HG03520 (cell line): Measurements from ENCODE around the gene IDS.
A peak's percentile ranks its signal among the peaks of the same experiment; 100 is the strongest.
"Not testable (repeated sequence)": the region's sequence is repeated elsewhere in the genome, so short reads cannot be mapped to it uniquely, and the experiment has no call there.

Source experiments
- ATAC-seq: cut with Tn5 transposase; IDR thresholded peaks from one replicate; pipeline ENCODE4 v1.9.1; 2021; ENCODE audit warnings: mild to moderate bottlenecking, moderate library complexity; ENCODE audit not compliant: unreplicated experiment

The IDS gene

DNA sequence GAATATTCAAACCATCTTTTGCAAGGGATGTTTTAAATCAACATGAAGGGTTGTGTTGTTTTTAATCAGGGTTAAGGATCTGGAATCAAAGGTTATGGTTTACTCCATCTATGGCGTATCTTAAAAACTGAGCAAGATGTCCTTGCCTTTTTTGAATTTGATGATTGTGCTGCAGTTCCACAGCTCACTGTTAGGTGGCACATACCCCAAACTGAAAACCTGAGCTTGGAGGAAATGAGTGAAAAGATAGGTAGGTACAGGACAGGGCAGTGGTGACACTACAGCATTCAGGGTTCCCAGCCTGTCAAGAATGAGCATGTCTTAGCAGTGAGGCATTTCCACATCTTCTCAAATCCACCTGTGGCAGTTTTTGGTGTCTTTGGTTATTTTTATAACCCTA is 22.6 kb upstream of the IDS start:
- peak; percentile 20 for ATAC-seq

DNA sequence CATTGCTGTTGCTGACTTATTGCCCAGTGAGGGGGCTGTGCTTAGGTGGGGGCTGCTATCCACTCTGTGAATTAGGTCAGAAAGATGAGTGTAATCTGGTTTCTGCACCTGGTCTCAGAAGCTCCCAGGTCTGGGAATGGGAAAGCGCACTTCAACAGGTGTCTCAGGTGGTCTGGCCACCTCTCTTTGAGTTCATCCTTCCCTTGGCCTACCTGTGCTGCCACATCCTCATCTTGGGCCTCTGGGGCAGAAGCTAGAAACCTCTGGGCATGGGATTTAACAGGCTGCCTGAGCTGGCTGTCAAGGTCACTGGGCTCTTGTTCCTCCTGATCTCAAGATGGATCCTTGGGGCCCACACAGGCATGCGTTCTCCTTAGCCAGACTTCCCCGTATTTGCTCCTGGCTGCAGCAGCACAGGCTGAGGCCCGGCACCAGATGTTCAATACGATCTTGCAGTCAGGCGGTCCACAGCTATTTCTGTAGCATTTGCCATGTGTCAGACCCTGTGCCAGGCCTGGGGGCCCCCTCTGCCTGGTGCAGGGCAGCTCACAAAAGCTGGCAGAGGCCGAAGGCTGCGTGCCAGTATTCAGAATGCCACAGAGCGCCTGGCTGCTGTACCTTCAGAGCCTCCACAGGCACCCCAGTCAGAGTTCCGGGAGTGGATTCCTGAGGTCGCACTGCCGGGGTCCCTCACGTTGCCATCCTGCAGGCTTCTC is 21.4 kb upstream of the IDS start:
- not testable (repeated sequence) for ATAC-seq

DNA sequence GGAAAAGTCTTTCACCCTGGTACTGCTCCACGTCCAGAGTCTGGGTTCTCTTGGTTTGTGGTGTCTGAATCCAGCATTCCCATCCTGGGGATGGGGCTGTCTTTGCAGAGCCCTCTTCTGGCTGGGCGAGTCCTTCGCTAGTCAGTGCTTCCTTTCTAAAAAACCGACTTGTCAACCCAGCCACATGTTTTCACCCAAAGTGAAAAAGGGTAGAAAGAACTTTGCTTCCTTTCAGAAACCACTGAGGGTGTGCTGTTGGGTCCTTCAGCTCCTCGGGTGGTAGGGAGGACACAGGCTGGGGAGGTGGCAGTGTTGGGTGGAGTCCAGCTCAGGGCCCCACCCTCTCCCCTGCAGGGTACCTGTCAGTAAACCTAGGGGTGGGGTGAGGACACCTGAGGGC is 20.8 kb upstream of the IDS start:
- peak; percentile 38 for ATAC-seq

DNA sequence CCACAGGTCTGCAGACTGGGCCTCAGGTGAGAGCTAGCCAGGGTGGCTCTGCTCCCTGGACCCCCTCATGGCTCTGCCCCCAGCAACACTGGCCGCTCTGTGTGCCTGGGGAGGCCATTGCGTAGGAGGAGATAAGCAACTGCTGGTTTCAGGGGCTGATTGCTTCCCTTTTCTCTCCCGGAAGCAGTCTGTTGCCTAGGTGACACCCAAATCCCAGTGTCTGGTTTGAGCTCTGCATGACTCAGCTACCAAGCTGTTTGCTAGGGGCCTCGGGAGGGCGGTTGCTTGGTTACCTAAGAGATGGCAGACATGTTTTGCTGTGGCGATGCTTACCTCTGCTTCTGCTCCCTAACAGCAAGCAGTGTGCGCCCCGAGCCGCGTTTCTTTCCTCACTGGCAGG is 20.3 kb upstream of the IDS start:
- peak; percentile 90 for ATAC-seq

DNA sequence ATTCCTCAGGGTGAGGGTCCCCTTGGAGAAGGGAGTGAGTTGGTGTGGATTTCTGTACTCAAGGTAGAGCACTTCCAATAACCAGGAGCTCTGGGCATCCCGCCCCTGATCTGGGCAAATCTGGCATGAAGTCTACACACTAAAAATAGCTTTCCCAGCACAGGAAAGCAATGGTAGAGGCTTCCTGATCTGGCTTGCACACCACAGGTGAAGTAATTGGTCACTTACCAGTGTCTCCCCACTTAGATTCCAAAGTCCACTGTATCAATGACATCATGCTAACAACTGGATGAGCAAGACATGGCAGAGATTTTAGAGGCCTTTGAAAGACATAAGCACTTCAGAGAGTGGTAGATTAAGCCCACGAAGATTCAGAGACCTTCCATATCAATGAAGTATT is 17.8 kb upstream of the IDS start:
- no peak for ATAC-seq

DNA sequence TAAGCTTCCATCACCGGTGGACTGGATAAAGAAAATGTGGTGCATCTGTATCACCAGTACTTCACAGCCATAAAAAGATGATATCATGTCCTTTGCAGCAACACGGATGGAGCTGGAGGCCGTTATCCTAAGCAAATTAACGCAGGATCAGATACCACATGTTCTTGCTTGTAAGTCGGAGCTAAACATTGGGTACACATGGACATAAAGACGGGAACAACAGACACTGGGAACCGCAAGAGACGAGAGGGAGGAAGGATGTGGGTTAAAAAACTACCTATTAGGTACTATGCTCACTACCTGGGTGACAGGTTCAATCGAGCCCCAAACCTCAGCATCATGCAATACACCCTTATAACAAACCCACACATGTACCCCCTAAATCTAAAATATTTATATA is 16.3 kb upstream of the IDS start:
- no peak for ATAC-seq

DNA sequence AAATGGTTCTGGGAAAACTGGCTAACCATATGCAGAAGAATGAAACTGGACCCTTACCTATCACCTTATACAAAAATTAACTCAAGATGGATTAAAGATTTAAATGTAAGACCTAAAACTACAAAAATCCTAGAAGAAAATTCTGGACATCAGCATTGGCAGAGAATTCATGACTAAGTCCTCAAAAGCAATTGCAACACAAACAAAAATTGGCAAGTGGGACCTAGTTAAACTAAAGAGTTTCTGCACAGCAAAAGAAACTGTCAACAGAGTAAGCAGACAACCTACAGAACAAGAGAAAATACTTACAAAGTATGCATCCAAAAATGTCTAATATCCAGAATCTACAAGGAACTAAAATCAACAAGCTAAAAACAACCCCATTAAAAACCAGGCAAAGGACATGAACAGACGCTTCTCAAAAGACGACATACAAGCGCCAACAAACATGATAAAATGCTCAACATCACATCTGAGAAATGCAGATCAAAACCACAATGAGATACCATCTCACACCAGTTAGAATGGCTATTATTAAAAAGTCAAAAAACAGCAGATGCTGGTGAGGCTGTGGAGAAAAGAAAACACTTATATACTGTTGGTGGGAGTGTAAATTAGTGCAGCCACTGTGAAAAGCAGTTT is 15.7 kb upstream of the IDS start:
- not testable (repeated sequence) for ATAC-seq

DNA sequence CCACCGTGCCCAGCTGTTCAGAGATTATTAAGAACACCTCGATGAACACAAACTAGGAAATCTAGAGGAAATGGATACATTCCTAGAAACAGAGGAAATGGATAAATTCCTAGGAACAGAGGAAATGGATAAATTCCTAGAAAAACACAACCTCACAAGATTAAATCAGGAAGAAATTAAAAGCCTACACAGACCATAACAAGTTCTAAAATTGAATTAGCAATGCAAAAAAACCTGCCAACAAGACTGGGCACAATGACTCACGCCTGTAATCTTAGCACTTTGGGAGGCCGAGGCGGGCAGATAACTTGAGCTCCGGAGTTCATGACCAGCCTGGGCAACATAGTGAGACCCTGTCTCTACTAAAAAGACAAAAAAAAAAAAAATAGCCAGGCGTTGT is 13.1 kb upstream of the IDS start:
- no peak for ATAC-seq

DNA sequence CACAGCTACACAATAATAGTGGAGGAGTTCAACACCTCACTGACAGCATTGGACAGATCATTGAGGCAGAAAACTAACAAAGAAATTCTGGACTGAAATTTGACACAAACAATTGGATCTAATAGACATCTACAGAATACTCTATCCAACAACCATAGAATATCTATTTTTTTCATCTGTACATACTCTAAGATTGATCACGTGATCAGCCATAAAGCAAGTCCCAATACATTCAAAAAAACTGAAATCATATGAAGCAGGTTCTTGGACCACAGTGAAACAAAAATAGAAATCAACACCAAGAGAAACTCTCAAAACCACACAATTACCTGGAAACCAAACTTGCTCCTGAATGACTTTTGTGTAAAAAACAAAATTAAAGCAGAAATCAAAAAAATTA is 12.2 kb upstream of the IDS start:
- no peak for ATAC-seq

DNA sequence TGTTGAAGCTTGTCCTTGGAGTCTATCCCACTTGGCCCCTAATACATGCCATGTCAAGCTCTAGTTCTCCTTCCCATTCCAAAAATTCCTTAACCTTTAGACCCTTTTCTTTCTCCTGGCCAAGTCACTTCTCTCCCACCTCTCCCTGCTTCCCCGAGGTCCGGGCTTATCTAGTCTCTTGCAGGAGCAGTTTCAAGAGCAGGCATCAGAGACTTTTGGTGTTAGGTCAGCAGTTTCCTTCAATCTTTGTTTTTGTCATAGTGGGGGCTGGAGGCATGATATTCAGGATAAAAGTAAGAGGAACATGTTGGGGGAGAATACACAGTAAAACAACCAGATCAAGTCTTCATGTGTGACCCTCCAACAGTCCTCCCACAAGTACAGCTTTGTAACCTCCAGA is 11.5 kb upstream of the IDS start:
- no peak for ATAC-seq

DNA sequence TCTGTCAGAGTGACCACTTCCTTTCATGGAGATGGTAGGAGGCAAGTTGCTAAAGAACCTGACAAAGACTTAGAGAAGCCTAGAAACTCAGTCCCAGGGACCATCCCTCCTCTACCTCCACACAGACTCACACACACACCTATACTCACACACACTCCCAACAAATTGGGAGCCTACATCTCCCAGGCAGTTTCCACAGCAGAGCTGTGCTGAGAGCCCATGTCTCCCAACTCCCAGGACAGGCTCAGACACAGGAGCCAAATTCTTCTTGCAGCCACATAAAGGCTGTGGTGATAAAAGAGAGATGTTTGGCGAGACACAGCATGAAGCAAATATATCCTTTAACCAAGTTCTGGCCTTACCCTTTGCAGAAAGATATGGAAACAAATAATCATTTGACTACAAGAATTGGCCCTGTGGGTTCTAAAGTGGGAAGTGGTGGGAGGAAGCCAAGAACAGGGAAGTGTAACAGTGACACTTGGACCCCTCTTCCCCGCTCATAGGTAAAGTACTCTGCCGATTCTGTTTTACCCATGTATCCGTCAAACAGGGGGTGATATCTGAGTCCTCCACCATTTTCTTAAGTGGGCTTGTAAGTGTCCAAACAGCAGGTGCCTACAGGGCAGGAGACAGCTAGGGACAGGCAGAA is 11.0 kb upstream of the IDS start:
- ATAC-seq: no peak

DNA sequence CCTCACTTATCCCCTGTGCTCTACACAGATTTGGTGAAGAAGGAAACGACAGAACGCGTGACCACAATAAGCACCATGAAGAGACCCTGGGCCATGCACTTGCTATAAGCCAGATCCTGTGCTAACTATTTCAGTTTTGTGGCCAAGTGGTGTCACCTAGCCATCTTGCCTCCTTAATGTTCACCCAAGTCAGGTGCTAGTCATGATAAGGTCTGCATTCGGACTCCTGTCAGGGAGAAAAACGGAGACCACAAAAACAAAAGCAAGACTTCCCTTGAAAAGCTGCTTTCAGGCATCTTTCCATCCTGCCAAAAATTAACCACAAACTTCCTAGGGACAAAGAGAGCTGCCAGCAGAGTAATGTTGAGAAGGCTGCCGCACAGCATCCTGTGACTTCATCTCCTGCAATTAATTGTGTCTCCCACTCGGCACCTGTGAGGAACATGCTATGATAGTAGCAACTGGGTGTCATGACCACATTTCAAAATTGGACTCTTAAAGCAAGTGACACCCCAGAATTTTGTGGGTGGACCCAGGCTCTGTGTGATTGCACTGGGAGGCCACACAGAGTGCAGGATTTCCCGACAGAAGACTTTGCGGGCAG is 8.8 kb upstream of the IDS start:
- no peak for ATAC-seq

DNA sequence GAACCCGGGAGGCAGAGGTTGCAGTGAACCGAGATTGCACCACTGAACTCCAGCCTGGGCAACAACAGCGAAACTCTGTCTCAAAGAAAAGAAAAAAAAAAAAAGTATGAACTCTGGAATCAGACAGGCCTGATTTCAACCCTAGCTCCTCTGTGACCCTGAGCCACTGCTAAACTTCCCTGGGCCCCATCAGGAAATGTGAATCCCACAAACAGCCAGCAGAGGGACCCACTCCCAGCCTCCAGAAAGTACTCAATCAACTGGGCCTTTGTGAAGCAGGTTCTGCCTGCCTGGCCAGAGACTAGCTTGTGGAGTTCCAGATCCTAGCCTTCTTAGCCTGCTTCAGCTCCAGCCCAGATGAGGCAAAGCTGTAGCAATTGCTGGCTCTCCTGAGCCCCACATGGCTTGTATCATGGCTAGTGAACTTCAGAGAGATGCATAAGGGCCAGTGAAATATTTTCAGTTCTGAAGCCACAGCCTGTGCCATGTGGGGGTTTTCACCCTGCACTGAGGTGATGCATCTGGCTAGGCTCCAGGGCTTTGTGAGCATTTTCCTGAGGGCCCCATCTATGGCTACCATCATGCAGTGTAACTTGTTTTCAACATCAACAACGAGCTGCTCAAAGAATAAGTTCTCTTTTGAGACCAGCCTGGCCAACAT is 7.2 kb upstream of the IDS start:
- ATAC-seq: peak; percentile 83

DNA sequence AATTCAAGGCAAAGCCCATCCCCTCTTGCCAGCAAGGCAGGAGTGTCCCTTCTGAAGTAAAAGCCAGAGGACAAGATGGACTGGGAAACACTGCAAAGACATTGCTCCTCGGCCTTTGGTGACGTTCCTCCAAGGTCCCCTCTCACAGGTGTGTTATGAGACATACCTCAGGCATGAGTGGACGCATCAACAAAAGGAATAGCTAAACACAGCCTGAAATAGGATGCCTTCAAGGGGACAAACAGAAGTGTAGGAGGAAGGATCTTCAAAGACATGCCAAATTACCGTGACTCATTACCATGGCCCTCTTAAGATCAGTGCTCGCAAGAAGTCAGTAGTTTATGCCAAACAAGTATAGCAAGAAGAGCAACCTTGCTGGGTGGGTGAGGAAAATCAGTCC is 6.0 kb upstream of the IDS start:
- no peak for ATAC-seq

DNA sequence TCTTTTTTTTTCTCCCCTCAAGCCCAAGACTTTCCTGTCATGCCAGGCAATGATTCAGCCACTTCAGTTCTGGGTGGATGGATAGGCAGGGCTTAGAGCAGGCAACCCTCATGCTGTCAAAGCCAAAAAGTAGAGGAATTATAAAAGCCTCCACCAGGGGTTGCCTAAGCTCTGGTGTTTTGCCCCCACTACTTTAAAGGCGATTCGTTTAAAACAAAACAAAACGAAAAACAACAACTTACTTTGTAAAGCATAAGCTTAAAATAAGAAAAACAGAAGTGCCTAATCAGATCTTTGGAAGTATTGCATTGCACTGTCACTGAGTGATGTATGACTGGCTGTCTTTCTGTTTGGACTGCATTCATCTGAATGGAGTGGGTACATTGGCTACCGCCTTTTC is 5.3 kb upstream of the IDS start:
- no peak for ATAC-seq

DNA sequence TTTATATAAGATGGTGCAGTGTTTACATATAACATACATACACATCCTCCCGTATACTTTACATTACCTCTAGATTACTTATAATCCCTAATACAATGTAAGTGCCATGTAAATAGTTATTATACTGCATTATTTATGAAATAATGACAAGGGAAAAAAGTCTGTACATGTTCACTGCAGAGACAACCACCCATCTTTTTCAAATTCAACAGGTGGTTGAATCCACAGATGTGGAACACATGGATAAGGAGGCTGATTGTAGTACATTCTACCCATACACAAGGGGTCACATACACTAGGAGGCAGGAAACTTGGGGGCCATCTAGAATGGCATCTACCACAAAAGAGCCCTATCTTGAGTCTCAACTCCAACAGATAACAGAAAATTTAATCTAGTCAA is 3.4 kb upstream of the IDS start:
- ATAC-seq: no peak

DNA sequence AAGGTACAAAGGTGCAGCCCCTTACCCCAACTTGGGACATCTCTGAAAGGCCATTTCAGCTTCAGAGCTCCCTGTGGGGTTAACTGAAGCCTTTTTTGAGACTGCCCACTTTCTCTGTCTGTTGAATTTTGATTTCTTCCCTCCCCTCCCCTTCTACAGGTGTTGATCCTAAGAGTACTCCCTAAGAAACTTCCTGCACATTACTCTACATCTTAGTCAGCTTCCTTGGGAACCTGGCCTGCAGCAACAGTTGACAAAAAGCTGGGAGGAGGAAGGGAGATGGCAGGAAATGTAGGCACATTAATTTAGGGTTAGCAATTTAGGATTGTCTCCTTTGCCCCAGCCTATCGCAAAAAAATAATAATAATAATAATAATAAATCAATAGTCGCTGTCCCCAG is 1.2 kb upstream of the IDS start:
- no peak for ATAC-seq

DNA sequence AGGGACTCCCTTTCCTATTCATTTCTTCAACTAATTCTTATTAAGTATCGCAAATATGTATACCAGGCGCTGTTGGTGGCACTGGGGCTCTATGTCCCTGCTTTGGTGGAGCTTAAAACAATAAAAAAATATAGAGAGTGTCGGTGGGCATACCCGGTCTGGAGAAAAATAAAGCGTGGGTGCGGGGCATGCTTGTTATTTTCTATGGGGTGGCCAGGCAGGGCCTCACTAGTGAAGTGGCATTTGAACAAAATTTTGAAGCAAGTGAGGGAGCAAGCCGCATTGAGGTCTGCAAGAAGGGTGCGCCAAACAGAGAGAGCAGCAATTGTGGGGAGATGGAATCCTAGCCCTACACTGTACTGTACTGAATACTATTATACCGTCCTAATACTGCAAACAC is 565 bp upstream of the IDS start:
- ATAC-seq: no peak

DNA sequence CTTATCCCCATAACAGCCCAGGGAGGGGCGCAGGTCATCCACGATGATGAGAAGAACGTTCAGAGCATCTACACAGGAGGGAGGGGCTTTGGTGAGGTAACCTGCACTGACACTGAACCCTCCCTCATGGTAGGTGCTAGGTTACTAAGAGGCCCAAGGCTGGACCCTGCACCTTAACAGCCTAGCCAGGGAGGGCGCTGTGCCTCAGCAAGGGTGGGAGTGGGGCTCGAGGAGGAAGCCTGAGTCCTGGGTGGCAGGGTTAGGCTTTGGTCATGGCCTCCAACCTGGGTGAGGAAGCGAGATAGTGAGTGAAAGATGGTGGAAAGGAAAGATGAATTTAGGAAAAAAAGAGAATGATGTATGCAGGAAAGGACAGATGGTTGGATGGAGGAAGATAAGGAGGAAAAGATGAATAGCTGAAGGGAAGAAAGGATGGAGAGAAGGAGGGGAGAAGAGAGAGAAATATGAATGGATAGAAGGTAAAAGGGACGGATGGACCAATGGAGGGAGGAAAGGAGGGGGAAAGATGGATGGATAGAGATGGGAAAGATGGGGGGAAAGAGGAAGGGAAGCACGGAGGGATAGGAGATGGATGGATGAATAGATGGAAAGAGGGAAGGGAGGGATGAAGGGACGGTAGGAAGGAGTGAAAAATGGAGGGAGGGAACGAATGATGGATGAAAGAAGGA is 736 bp downstream of the IDS start:
- ATAC-seq: peak; percentile 39

DNA sequence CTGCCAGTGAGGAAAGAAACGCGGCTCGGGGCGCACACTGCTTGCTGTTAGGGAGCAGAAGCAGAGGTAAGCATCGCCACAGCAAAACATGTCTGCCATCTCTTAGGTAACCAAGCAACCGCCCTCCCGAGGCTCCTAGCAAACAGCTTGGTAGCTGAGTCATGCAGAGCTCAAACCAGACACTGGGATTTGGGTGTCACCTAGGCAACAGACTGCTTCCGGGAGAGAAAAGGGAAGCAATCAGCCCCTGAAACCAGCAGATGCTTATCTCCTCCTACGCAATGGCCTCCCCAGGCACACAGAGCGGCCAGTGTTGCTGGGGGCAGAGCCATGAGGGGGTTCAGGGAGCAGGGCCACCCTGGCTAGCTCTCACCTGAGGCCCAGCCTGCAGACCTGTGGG is 1.7 kb downstream of the IDS start:
- peak; percentile 66 for ATAC-seq

DNA sequence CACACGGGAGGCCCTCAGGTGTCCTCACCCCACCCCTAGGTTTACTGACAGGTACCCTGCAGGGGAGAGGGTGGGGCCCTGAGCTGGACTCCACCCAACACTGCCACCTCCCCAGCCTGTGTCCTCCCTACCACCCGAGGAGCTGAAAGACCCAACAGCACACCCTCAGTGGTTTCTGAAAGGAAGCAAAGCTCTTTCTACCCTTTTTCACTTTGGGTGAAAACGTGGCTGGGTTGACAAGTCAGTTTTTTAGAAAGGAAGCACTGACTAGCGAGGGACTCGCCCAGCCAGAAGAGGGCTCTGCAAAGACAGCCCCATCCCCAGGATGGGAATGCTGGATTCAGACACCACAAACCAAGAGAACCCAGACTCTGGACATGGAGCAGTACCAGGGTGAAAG is 2.2 kb downstream of the IDS start:
- not testable (repeated sequence) for ATAC-seq
